Stromal cell of bone marrow (primary cell): ENCODE results near the gene CCSER2.
"Not testable (repeated sequence)": the region's sequence is repeated elsewhere in the genome, so short reads cannot be mapped to it uniquely, and the experiment has no call there.

Source experiments
- DNase-seq: peaks from one replicate; pipeline ENCODE4 v3.0.0-alpha.2; 2012; ENCODE audit warnings: low read depth

Gene CCSER2

GRCh38 chr10:84328418-84329195, at the start of gene CCSER2:
TSS of gene CCSER2 (plus strand) at chr10:84328589. CDS start at chr10:84371053, 42,464 bp downstream.
- DNase-seq = no peak

- not testable (repeated sequence) for DNase-seq
Observed at GRCh38 chr10:84279876-84280475, 48.4 kb upstream of the CCSER2 start.

- DNase-seq = no peak
Observed at GRCh38 chr10:84286695-84287094, 41.7 kb upstream of the CCSER2 start.

GRCh38 chr10:84288151-84288550, 40.2 kb upstream of the CCSER2 start:
- DNase-seq = no peak

GRCh38 chr10:84289521-84290200, 38.7 kb upstream of the CCSER2 start:
- DNase-seq = no peak

GRCh38 chr10:84290235-84290634, 38.2 kb upstream of the CCSER2 start:
- DNase-seq = no peak

- DNase-seq = peak; percentile 47
Observed at GRCh38 chr10:84291384-84291783, 37.0 kb upstream of the CCSER2 start.

- DNase-seq = no peak
Observed at GRCh38 chr10:84292502-84292901, 35.9 kb upstream of the CCSER2 start.

- no peak for DNase-seq
Observed at GRCh38 chr10:84293171-84293570, 35.2 kb upstream of the CCSER2 start.

- no peak for DNase-seq
Observed at GRCh38 chr10:84293574-84294016, 34.8 kb upstream of the CCSER2 start.

GRCh38 chr10:84294766-84295447, 33.5 kb upstream of the CCSER2 start:
- DNase-seq = peak; percentile 11

- DNase-seq = peak; percentile 75
Observed at GRCh38 chr10:84296091-84296981, 32.1 kb upstream of the CCSER2 start.

- DNase-seq = no peak
Observed at GRCh38 chr10:84298057-84298456, 30.3 kb upstream of the CCSER2 start.

GRCh38 chr10:84302223-84302622, 26.2 kb upstream of the CCSER2 start:
- DNase-seq = no peak

- no peak for DNase-seq
Observed at GRCh38 chr10:84306751-84307384, 21.5 kb upstream of the CCSER2 start.

GRCh38 chr10:84308021-84308420, 20.4 kb upstream of the CCSER2 start:
- no peak for DNase-seq

GRCh38 chr10:84308481-84309304, 19.7 kb upstream of the CCSER2 start:
- DNase-seq = peak; percentile 36

GRCh38 chr10:84310470-84310869, 17.9 kb upstream of the CCSER2 start:
- peak; percentile 9 for DNase-seq

- DNase-seq = no peak
Observed at GRCh38 chr10:84311576-84311975, 16.8 kb upstream of the CCSER2 start.

GRCh38 chr10:84312816-84313215, 15.6 kb upstream of the CCSER2 start:
- DNase-seq = no peak
